A673 (cell line): Measurements from ENCODE around the gene ASB9. TPM values are rescaled to one million over a fixed set of nuclear protein-coding genes. Genes with fewer than 3 reads are reported as not detected.

Experiments
- BruUV-seq: library from RNA; stranded (reverse); fragments of 400-500 nt; replicated peaks from 2 replicates; lab custom pipeline; 2021; lab: Mats Ljungman, UMichigan
- CTCF ChIA-PET: fragments of 300-600 bp; sonication (Branson Sonifier 250); formaldehyde crosslinking; loops from one replicate; lab custom pipeline; 2022; ENCODE audit warnings: antibody characterized with exemption; lab: Charles Lee
- POLR2A ChIA-PET: fragments of 300-600 bp; sonication (Branson Sonifier 250); formaldehyde crosslinking; loops from one replicate; lab custom pipeline; 2022; ENCODE audit warnings: antibody characterized with exemption; ENCODE audit not compliant: low non-redundant PET; lab: Charles Lee
- DNase-seq: peaks from one replicate; pipeline ENCODE4 v3.0.0-alpha.2; 2015; ENCODE audit warnings: low spot score
- H3K27ac ChIP-seq: fragments of 200-600 bp; sonication (generic); 2 replicates; pipeline ENCODE4 v1.5.1; 2016; ENCODE audit warnings: mixed run types, low read depth, mild to moderate bottlenecking, mixed read lengths, antibody characterized with exemption, low read length; ENCODE audit not compliant: poor library complexity, severe bottlenecking
- H3K27me3 ChIP-seq: fragments of 200-600 bp; sonication (generic); replicated peaks from 2 replicates; pipeline ENCODE4 v1.6.1; 2017; ENCODE audit warnings: mixed run types, low read depth, mild to moderate bottlenecking, mixed read lengths, antibody characterized with exemption, low read length; ENCODE audit not compliant: insufficient read depth, poor library complexity
- H3K36me3 ChIP-seq: fragments of 200-600 bp; sonication (generic); 2 replicates; pipeline ENCODE4 v1.6.1; 2016; ENCODE audit warnings: mixed run types, mild to moderate bottlenecking, mixed read lengths, antibody characterized with exemption, low read length; ENCODE audit not compliant: insufficient read depth, poor library complexity, severe bottlenecking
- H3K4me1 ChIP-seq: fragments of 200-600 bp; sonication (generic); 2 replicates; pipeline ENCODE4 v1.6.1; 2017; ENCODE audit warnings: mixed run types, mild to moderate bottlenecking, mixed read lengths, antibody characterized with exemption, low read length; ENCODE audit not compliant: insufficient read depth, poor library complexity, severe bottlenecking
- H3K4me3 ChIP-seq: fragments of 200-600 bp; sonication (generic); 2 replicates; pipeline ENCODE4 v1.5.1; 2016; ENCODE audit warnings: low read depth, mixed run types, mild to moderate bottlenecking, mixed read lengths, low read length; ENCODE audit not compliant: poor library complexity, severe bottlenecking
- H3K9me3 ChIP-seq: fragments of 200-600 bp; sonication (generic); 2 replicates; pipeline ENCODE4 v1.6.1; 2016; ENCODE audit warnings: mixed run types, low read depth, mild to moderate bottlenecking, mixed read lengths, antibody characterized with exemption, low read length; ENCODE audit not compliant: poor library complexity, severe bottlenecking
- EZH2 ChIP-seq: fragments of 200-600 bp; sonication (generic); IDR thresholded peaks from 2 replicates; pipeline ENCODE4 v1.6.1; 2017; ENCODE audit warnings: borderline replicate concordance, low read depth, mild to moderate bottlenecking, mixed read lengths, antibody characterized with exemption, low read length; ENCODE audit not compliant: poor library complexity, severe bottlenecking
- intact Hi-C: fragments of 100-400 bp; cut with micrococcal nuclease; formaldehyde crosslinking; loops from one replicate; pipeline ENCODE4 v1.10.0; 2022; ENCODE audit not compliant: unreplicated experiment
- total RNA-seq: library from RNA; stranded (reverse); gene quantifications from 2 replicates; pipeline ENCODE4 v1.2.3, GENCODE V29; 2021
- TF ChIP-seq, protein P1 (sequence below): fragments of 300-800, 200-600 bp; sonication (generic); conservative IDR thresholded peaks from 2 replicates; pipeline ENCODE4 v1.5.1; 2017; ENCODE audit warnings: low read depth, mild to moderate bottlenecking, antibody characterized with exemption, low read length, moderate library complexity, mixed read lengths

Gene ASB9
- total RNA-seq, 1 experiment from 2014 or later, result not detected

DNA sequence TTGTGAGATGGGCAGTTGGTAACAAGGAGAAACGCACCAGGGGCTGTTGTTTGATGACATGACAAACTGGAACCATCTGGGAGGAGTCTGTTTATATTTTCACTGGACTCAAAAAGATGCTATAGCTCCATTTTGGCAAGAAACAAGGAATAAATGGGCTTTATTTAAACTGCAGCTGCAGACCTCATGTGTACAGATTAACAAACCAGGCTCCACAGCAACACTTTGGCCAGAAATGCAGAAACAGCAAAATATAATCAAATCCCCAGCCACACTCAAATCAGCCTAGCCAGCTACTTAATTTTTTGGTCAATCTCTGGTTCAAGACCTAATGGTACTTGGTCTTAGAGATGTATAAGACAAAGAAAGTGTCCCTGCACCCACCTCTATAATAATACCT, 52.7 kb downstream of the ASB9 start:
- intact Hi-C loops, result no loop called here
- Histone ChIP-seq H3K36me3 (no peaks in the 10 kb centered on the region), H3K4me3 (no peak overlapping the region), H3K4me1 (no peaks in the 10 kb centered on the region), H3K9me3 (no peaks in the 10 kb centered on the region), H3K27me3 (no peaks in the 10 kb centered on the region), H3K27ac (no peak overlapping the region)
- ChIA-PET CTCF (no interaction called here), POLR2A (no interaction called here)
- DNase-seq, result no peak
- TF ChIP-seq EZH2, result no peak
- TF ChIP-seq, protein P1, sequence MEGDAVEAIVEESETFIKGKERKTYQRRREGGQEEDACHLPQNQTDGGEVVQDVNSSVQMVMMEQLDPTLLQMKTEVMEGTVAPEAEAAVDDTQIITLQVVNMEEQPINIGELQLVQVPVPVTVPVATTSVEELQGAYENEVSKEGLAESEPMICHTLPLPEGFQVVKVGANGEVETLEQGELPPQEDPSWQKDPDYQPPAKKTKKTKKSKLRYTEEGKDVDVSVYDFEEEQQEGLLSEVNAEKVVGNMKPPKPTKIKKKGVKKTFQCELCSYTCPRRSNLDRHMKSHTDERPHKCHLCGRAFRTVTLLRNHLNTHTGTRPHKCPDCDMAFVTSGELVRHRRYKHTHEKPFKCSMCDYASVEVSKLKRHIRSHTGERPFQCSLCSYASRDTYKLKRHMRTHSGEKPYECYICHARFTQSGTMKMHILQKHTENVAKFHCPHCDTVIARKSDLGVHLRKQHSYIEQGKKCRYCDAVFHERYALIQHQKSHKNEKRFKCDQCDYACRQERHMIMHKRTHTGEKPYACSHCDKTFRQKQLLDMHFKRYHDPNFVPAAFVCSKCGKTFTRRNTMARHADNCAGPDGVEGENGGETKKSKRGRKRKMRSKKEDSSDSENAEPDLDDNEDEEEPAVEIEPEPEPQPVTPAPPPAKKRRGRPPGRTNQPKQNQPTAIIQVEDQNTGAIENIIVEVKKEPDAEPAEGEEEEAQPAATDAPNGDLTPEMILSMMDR, result no peak
- BruUV-seq, result no TSS peak

DNA sequence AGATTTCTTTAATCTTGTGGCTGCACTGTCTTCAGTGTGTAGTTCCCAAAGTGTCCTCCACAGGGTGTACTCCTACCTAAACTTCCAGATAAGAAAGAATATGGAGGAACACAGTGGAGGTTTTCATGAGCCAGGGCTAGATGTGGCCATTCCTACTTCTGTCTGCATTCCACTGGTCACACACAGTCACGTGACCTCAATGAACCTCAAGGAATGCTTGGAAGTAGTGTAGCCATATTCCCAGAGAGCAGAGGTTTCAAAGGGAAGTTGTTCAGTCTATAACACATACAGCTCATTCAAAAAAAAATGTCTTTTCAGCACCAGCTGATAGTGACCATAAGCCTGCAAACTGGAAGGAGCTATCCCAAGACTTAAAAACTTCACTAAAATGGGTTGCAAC, 53.6 kb downstream of the ASB9 start:
- no peak for DNase-seq
- H3K36me3 ChIP-seq, result no peaks in the 10 kb centered on the region
- no peak overlapping the region for H3K27ac ChIP-seq
- ChIA-PET CTCF (no interaction called here), POLR2A (no interaction called here)
- H3K4me3 ChIP-seq, result no peak overlapping the region
- H3K27me3 ChIP-seq, result no peaks in the 10 kb centered on the region
- no peaks in the 10 kb centered on the region for H3K4me1 ChIP-seq
- intact Hi-C loops, result no loop called here
- no TSS peak for BruUV-seq
- H3K9me3 ChIP-seq, result no peaks in the 10 kb centered on the region
- no peak for TF ChIP-seq EZH2
- TF ChIP-seq, protein P1, result no peak

DNA sequence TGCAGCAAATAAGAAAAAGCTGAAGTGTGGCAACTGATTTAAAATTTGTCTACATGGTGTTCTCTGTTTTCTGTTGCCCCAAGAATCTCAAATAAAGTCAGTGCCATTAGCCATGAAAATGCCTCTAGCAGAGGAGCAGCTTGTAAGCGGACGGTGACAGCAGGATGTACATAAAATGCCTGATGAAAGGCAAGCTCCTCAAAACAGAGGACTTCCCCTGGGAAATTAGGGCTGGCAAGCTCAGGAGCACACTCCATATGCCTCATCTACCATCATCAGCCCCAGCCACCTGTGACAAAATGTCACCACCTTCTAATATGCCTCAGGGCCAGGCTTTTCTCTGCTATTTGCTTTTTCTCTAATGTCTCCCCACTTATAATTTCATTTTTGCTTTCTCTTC, 54.5 kb downstream of the ASB9 start:
- Histone ChIP-seq H3K27me3 (no peaks in the 10 kb centered on the region), H3K9me3 (no peaks in the 10 kb centered on the region), H3K36me3 (no peaks in the 10 kb centered on the region), H3K4me3 (no peak overlapping the region), H3K27ac (no peak overlapping the region), H3K4me1 (no peaks in the 10 kb centered on the region)
- TF ChIP-seq, protein P1, result no peak
- no peak for TF ChIP-seq EZH2
- no TSS peak for BruUV-seq
- CTCF ChIA-PET, result no interaction called here
- POLR2A ChIA-PET, result no interaction called here
- intact Hi-C loops, result no loop called here
- DNase-seq, result no peak
